Activated CD8-positive, alpha-beta memory T cell treated with anti-CD3 and anti-CD28 coated beads for 24 hours (primary cell): ENCODE results near the gene ZNF428.
"Not testable (repeated sequence)": the region's sequence is repeated elsewhere in the genome, so short reads cannot be mapped to it uniquely, and the experiment has no call there.

Source experiments
- DNase-seq: peaks from one replicate; pipeline ENCODE4 v3.0.0-alpha.2; 2020

Gene ZNF428, protein sequence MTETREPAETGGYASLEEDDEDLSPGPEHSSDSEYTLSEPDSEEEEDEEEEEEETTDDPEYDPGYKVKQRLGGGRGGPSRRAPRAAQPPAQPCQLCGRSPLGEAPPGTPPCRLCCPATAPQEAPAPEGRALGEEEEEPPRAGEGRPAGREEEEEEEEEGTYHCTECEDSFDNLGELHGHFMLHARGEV

DNA sequence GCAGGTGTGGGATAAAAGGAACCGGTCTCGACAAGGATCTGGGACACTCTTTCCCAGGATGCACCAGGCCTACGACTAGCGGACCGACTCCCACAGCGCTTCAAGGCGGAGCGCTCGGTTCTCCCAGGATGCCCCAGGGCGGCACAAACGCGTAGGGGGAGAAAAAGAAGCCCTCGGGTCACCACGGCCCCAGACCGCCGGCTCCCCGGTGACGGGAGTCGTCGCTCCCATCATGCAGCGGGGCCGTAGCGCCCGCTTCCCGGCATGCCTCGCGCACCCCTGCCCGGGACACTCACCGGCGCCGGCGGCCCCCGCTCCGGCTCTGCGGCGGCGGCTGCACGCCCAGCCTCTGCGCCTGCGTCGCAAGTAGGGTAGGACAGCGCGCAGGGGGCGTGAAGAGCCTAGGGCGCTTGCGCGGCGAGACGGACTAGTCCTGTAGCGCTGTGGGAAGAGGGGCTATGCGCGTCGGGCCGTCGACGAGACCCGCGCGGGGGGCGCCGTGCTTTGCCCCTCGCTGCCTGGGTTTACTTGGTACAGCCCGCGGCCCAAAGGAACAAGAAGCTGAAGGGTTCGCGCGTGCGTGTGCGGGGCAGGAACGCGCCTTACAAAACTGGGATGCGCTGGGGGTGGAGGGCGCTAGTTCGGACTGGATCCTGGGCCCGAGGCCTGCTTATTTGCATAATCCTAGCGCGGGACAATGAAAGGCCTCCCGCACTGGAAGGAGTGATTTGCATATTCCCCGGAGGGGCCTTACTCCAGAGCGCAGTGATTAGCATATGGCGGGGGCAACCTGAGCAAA, at the start of gene ZNF428:
ZNF428 (minus strand) TSS at position 368 of the 799 bp plus-strand sequence. CDS start 5,325 bp downstream, outside the sequence.
- DNase-seq, result peak; percentile 93

DNA sequence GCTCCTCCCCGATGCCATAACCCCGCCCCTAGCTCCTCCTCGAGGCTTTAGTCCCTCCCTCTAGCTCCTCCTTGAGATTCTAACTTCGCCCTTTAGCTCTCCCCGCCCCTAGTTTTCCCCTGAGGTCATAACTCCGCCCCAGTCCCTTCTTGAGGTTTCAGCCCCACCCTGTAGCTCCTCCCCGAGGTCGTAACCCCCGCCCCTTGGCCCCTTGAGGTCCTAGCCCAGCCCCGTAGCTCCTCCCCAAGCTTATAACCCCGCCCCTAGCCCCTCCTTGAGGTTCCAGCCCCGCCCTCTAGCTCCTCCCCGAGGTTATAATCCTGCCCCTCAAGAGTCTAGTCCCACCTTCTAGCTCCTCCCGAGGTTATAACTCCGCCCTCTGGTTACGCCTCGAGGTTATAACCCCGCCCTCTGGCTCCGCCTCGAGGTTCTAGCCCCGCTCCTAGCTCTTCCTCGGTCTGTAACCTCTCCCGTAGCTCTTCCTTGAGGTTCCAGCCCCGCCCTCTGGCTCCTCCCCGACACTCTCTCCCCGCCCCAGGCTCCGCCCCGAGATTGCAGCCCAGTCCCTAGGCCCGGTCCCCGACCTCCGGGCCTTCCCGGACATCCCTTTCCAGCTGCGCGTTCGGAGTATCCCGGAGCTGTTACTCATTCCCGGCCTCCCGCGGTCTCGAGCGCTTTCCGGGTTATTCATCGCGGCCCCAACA, 49.1 kb upstream of the ZNF428 start:
- DNase-seq, result peak; percentile 96

DNA sequence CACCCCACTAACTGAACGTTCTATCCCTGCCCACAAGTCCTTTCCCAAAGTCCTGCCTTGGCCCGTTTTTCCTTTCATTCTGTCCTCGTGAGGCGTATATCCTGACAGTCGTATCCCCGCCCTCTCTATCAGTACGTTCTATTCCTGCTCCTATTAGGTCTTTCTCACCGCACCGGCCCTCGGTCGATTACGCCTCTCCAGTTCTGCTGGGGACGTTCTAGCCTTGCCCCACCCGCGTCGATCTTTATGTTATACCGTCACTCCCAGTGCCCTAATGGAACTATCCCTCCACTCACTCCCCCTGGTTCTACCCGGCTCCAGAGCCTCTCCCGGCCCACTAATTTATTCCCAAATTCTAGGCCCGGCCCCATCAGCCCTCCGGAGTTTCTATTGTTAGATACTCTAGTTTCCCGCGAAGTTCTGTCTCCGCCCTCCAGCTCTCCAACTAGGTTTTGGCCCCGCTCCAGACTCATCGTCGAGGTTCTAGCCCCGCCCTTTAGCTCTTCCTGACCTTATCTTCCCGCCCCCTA, 48.5 kb upstream of the ZNF428 start:
- DNase-seq, result no peak

DNA sequence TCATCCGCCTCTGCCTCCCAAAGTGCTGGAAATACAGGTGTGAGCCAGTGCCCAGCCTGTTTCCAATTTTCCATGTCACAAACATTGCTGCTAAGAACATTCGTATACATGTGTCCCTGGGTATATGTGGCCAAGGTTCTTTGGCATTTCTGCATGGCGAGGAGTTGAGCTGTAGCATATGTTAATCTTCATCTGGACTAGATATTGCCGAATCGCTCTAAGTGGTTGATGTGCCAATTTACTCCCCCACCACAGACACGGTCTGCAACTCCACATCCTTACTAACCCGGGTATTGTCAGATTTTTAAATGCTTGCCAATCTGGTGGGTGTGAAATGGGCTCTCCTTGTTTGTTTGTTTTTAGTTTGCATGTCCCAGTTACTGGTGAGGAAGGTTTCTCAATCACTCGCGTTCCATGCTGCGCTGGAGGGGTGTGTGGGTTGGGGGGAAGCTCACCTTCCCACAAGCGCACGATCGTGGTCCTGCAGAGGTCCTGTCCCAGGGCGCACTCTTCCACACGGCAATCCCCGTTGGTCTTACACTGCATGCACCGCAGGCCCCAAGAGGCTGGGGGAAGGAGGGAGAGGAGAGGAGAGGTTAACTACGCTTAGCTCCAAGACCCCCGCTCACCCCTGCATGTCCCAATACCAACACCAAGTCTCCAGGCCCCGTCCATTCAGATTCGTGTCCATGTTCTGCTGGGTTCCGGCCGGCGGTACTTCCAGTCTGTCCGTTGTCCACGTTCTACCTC, 47.9 kb upstream of the ZNF428 start:
- DNase-seq, result no peak

DNA sequence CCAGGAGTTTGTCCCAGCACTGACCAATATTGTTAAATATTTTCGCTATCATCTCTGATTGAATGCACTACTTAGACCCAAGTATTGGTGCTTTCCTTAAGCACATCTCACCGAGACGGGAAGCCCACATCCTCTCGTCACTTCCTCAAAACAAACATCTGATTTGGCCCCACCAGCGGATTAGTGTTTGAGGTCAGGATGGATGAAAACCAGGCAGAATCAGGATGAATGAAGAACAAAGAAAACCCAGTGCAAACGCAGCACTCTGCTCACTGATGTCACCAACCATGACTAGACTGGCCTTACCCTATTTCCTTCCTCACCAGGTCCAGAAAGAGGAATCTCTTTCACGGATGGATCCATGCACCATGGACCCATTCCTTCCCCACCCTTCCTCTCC, 44.6 kb upstream of the ZNF428 start:
- no peak for DNase-seq

DNA sequence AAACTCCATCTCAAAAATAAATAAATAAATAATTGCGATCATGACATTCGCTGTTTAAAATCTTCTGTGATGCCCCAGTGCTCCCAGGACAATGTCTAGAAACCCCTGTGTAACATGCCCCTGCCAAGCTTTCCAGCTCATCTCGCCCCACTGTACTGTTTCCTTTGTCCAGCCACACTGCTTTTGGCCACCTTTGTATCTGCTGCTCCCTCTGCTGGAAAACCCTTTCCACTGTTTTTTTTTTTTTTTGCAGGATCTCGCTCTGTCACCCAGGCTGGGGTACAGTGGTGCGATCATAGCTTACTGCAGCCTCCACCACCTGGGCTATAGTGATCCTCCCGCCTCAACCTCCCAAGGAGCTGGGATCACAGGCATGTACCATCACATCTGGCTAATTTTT, 43.1 kb upstream of the ZNF428 start:
- DNase-seq, result no peak

DNA sequence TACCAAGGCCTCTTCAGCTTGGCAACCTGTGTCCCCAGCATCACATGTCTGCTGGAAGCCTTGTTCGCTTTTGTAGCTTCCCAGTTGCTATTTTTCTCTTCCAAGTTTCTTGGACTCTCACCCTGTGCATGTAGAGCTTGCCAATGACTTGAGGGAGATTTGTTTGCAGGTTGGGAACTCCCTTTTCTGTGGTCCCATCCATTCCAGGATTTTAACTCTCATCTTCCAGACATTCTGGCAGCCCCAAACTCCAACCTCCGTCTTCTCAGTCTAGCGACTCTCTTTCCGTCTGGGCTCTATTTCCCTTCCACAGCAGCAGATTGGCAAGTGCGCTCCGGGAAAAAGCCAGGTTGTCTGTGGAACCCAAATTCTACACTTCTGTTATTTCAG, 41.5 kb upstream of the ZNF428 start:
- no peak for DNase-seq

DNA sequence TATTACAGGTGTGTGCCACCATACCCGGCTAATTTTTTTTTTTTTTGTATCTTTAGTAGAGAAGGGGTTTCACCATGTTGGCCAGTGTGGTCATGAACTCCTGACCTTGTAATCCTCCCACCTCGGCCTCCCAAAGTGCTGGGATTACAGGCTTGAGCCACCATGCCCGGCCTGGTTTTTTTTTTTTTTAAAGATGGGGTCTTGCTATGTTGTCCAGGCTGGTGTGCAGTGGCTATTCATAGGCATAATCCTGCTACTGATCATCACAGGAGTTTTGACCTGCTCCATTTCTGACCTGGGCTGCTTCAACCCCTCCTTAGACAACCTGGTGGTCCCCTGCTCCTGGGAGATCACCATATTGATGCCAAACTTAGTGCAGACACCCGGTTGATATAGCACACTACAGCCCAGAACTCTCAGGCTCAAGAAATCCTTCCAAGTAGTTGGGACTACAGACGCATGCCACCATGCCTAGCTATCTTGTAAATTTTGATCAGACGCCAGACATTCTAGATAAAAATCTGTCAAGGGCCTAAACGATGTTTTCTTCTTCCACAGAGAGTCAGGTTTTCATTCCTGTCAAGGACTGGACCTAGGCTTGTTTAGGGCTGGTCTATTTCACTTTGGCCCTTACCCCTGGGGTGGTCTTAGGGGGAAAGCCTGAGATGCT, 41.0 kb upstream of the ZNF428 start:
- DNase-seq, result no peak

DNA sequence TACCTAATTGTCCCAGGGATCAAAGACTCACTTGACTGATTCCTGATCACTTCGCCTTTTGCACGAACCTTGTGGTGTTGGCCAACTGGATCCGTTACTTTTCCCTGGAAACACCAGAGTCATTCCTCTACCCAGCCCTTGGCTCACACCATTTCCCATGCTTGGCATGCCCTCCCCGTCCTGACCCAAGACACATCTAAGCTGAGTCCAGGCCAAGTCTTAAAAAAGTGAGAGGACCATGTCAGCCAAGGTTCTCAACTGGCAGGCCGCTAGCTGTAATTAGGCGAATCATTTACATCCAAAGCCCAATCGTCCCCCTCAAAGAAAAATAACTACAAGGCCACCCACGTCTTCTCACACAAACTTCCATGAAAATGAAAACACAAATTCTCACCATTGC, 39.1 kb upstream of the ZNF428 start:
- no peak for DNase-seq

DNA sequence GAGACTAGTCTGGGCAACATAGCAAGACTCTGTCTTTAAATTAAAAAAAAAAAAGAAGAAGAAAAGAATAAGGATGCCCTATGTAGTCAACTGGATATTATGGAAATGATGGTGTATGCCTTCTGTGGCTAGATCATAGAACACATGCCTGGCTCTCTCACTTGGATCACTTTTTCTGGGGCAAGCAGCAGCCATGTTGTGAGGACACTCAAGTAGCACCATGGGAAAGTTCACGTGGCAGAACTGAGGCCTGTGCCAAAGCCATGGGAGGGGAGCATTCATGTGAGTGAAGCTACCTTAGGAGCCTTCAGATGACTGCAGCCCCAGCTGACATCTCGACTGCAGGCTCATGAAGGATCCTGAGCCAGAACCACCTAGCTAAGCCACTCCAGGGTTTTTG, 38.6 kb upstream of the ZNF428 start:
- DNase-seq, result no peak

DNA sequence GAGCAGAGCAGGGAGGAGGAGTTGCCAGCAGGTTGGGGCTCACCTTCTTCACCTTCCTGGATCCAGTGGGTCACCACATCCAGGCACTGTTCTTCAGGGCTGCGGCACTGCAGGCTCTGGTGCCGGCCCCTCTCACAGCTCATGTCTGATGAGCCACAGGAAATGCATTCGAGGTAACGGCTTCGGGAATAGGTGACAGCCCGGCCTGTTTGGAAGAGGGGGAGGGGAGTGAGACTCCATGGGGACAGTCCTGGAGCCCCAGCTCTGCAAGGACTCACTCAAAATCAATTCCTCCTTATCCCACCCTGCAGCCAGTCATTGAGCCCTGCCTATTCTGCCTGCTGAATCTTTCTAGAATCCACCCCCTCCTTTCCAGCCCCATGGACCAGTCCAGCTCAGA, 37.0 kb upstream of the ZNF428 start:
- DNase-seq, result no peak

DNA sequence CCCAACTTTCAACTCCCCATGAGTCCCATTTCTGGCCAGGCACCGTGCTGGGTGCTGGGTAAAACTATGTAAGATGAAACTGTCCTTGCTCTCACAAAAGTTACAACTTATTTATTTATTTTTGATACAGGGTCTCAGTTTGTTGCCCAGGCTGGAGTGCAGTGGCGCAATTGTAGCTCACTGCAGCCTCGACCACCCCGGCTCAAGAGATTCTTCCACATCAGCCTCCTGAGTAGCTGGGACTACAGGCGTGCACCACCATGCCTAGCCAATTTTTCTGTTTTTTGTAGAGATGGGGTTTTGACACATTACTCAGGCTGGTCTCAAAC, 33.1 kb upstream of the ZNF428 start:
- DNase-seq, result no peak

DNA sequence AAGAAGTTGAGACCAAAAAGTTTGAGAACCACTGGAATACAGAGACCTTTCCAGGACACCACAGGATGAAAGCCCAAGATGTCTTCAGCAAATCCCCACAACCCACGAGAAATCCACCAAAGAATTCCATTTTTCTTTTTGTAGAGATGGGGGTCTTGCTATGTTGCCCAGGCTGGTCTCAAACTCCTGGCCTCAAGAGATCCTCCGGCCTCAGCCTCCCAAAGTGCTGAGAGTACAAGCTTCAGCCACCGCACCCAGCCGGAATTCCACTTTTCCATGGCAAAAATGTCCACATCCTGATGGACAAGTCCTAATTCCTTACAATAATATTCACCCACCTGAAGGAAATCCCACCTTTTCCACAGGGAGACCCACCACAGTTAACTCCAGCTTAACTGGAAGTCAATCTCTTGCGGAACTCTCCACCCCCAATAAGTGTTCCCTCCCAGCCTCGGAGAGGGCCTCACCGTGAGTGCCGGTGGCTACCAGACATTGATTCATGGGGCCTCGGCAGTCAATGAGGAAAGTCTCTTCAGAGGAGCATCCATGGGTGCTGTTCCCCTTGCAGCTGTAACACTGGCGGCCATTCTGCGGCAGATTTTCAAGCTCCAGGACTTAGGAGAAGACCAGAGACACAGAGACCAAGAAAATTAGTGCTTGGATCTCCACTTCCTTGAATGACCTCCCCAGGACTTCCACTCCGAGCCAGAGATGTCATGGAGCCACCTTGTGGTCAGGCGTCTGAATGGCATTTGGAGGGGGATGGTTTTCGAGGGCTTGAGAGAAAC, 32.5 kb upstream of the ZNF428 start:
- peak; percentile 70 for DNase-seq

DNA sequence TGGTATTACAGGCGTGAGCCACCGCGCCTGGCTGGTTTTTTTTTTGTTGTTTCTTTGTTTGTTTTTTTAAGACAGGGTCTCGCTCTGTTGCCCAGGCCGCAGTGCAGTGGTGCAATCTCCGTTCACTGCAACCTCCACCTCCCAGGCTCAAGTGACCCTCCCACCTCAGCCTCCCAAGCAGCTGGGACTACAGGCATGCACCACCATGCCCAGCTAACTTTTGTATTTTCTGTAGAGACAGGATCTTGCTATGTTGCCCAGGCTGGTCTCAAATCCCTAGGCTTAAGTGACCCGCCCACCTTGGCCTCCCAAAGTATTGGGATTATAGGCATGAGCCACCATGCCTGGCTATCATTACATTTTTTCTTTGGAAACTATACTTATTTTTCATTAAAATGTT, 30.8 kb upstream of the ZNF428 start:
- not testable (repeated sequence) for DNase-seq

DNA sequence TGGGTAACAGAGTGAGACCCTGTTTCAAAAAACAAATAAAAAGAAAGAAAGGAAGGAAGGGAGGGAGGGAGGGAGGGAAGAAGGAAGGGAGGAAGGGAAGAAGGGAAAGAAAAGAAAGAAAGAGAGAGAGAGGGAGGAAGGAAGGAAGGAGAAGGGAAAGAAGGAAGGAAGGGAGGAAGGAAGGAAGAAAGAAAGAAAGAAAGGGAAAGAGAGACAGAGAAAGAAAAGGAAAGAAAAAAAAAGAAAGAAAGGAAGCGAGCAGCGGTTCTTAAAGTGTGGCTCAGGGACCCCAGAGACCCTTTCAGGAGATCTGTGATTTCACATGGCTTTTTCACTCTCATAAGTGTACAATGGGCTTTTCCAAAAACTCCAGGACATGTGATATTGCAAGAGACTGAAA, 30.1 kb upstream of the ZNF428 start:
- DNase-seq, result no peak

DNA sequence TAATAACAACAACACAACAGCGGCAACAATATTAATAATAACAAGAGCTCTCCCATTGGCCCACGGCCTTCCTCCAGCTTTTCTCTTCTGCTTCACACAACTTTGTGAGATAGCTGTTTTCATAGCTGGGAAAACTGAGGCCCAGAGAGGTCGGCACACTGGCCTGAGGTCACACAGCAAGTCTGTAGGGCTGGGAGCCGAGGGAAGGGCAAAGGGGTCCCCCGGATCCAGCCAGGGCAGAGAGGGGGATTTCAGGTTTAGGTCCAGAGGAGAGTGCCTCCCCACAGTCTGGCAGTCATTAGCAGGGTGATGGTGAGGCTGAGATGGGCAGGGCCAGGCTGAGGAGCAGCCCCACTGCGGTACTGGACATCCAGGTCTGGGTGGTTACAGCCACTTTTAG, 29.2 kb upstream of the ZNF428 start:
- no peak for DNase-seq

DNA sequence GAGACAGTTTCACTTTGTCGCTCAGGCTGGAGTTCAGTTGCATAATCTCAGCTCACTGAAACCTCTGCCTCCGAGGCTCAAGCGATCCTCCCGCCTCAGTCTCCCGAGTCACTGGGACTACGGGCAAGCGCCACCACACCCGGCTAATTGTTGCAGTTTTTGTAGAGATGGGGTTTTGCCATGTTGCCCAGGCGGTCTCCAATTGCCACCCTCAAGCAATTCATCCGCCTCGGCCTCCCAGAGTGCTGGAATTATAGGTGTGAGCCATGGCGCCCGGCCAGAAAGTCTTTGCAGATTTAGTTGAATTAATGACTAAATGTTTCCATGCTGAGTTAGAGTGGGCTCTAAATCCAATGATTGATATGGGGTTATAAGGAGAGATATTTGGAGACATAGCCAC, 24.8 kb upstream of the ZNF428 start:
- no peak for DNase-seq

DNA sequence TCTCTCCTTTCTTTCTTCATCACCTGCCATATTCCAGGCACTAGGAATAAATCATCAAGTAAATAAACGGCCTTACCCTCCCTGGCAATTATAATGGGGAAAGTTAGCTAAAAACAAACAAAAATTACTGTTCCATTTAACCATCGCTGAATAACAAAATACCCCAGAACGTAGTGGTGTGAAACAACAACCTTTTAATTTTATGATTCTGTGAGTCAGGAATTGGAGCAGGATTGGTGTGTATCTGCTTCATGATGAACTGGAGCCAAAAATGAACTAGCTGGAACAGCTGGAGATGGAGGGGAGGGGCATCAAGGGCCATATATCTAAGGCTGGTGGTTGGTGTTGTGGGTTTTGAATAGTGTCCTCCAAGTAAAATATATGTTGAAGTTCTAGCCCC, 23.9 kb upstream of the ZNF428 start:
- no peak for DNase-seq

DNA sequence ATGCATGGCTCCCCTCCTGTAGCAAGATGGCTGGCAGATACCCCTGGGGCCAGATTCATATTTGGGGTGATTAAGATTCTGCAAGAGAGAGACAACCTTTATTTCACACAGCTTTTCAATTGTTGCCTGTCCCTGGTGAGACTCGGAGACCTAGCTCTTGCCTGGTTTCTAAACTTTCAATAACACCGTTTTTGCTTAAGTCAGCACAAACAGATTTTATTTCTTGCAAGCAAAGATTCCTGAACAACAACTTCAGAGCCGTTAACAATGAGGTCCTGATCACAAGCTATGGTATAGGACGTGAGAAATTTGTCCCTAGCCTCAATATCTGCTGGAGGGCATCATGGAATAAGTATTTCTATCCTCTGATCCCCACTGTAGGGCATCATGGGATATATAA, 23.1 kb upstream of the ZNF428 start:
- no peak for DNase-seq

DNA sequence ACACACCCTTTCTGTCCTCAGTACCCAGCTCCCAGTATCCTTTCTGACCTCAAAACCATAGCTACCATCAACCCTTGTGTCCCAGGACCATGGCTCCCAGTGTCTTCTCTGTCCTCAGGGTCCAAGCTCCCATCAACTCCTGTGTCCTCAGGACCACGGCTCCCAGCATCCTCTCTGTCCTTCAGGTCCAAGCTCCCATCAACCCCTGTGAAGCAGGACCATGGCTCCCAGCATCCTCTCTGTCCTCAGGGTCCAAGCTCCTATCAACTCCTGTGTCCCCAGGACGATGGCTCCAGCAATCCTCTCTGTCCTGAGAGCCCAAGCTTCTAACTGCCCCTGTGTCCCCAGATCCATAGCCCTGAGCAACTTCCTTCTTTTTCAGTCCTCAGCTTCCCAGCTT, 21.9 kb upstream of the ZNF428 start:
- no peak for DNase-seq

DNA sequence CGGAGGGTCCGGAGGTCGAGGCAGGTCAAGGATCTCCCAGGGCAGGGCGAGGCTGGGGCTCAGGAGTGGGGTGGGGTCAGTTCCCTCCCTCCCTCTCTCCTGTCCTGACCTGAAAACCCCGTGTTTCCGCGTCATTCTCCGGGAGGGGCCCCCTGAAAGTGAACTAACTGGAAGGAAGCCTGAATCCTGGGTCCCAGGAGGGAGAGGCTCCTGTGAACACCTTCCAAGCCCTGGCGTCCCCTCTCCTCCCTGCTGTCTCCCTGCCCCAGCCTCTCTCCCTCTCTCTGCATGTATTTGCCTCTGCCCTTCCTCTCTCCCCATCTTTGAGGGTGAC, 21.0 kb upstream of the ZNF428 start:
- no peak for DNase-seq
